Spinal cord (tissue), 10 donors: ENCODE data around the gene DPEP3. TPM values are rescaled to one million over a fixed set of nuclear protein-coding genes. Genes with fewer than 3 reads are reported as not detected.

Experiments used
- DNase-seq, 6 donors: peaks; one replicate each; pipeline versions ENCODE4 v3.0.0 to v3.0.0-alpha.2; 2013 to 2015; ENCODE audit warnings: low spot score in 6 of 6, low read depth in 4 of 6
- H3K27ac ChIP-seq: one replicate; pipeline ENCODE4 v1.5.1; 2013; ENCODE audit warnings: low read depth, low read length, control low read depth
- H3K27me3 ChIP-seq: one replicate; pipeline ENCODE4 v1.6.1; 2013; ENCODE audit warnings: low read length; ENCODE audit not compliant: control insufficient read depth, insufficient read depth
- H3K36me3 ChIP-seq: one replicate; pipeline ENCODE4 v1.6.1; 2013; ENCODE audit warnings: low read length; ENCODE audit not compliant: control insufficient read depth, insufficient read depth
- H3K4me1 ChIP-seq: one replicate; pipeline ENCODE4 v1.6.1; 2013; ENCODE audit warnings: low read length; ENCODE audit not compliant: control insufficient read depth, insufficient read depth
- H3K4me3 ChIP-seq: one replicate; pipeline ENCODE4 v1.5.1; 2013; ENCODE audit warnings: low read depth, low read length, control low read depth
- H3K9me3 ChIP-seq: one replicate; pipeline ENCODE4 v1.6.1; 2013; ENCODE audit warnings: low read length; ENCODE audit not compliant: control insufficient read depth, insufficient read depth
- WGBS: methylation state at CpG from one replicate; pipeline ENCODE4 v1.1.5; 2013; ENCODE audit warnings: missing lambda C conversion rate; ENCODE audit not compliant: insufficient coverage; 5-methylcytosine and 5-hydroxymethylcytosine counted together
- polyA plus RNA-seq, 2 donors: library from polyadenylated mRNA; unstranded; fragments of 120-200 nt; gene quantifications; one replicate each; pipeline ENCODE4 v1.2.1, GENCODE V29; 2013; ENCODE audit not compliant: insufficient read length in 2 of 2
- total RNA-seq, 2 donors: library from RNA; depleted of rRNA in 1 of 2; stranded (reverse); fragments of 120-200 nt in 1 of 2; fragments of >200 nt in 1 of 2; gene quantifications; one replicate each; pipeline versions ENCODE4 v1.2.3 to v1.2.4, GENCODE V29; 2013 to 2014
- donor health status: healthy.

The DPEP3 gene
- total and polyA plus RNA-seq, 4 donors, result 0.11 to 0.22 (median 0.12) TPM; not detected in 1

DNA sequence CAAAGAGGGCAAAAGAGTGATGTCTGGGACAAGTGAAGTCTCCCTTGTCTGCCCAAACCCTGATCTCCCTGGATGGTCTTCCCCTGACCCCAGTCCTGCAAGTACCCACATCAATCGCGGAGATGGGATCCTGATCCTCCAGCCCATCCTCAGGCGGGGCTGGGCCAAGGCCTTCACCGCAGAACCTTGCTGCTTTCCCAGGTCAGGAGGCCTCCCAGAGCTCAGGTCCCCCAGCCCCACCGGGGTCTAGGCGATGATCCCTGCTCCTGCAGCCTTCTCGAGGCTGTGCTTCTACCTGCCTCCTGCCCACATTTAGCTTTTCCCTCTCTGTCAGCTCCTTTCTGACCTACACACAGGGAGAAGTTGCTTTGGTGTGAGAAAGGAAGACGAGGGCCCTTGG lies 18.2 kb downstream of the DPEP3 start:
- H3K36me3 ChIP-seq, result peaks cover 56% of the 10 kb centered on the region
- peaks cover 2% of the 10 kb centered on the region for H3K27me3 ChIP-seq
- no peak overlapping the region for H3K27ac ChIP-seq
- no peak for DNase-seq
- no peak overlapping the region for H3K4me3 ChIP-seq
- WGBS, result 96% methylated on average over 7 of the region's 8 CpGs
- H3K4me1 ChIP-seq, result peaks cover 53% of the 10 kb centered on the region
- H3K9me3 ChIP-seq, result no peaks in the 10 kb centered on the region

DNA sequence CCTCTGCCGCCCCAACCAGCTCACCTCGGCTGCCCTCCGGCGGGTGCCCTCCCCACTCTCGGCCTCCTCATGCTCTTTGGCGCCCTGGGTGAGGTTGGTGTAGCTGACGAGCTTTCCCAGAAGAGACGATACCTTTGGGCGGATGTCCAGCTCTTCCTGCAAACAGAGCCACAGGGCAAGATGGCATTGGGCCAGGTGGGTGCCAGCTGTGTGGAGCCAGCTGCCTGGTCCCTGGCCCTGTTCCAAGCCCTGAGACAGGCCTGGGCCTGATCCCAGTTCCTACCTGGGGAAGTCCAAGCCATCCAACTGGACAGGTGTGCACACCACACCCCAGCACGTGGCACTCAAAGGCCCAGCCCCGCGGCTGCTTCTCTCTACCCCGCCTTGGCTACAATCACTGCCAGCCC lies 18.7 kb downstream of the DPEP3 start:
- peaks cover 47% of the 10 kb centered on the region for H3K4me1 ChIP-seq
- no peak overlapping the region for H3K4me3 ChIP-seq
- H3K9me3 ChIP-seq, result no peaks in the 10 kb centered on the region
- no peaks in the 10 kb centered on the region for H3K27me3 ChIP-seq
- peaks cover 56% of the 10 kb centered on the region for H3K36me3 ChIP-seq
- H3K27ac ChIP-seq, result no peak overlapping the region
- WGBS, result 88% methylated on average over 3 of the region's 13 CpGs
- peak in 1 of 6 donors; percentile 22 for DNase-seq

GRCh38 chr16:67959536-67960329 lies 20.6 kb downstream of the DPEP3 start:
- 86% methylated on average over 9 of the region's 11 CpGs for WGBS
- DNase-seq, result no peak

GRCh38 chr16:67957622-67958021 lies 22.7 kb downstream of the DPEP3 start:
- H3K27me3 ChIP-seq, result no peaks in the 10 kb centered on the region
- H3K4me1 ChIP-seq, result peaks cover 29% of the 10 kb centered on the region
- peaks cover 62% of the 10 kb centered on the region for H3K36me3 ChIP-seq
- no peak overlapping the region for H3K27ac ChIP-seq
- H3K4me3 ChIP-seq, result no peak overlapping the region
- 96% methylated on average over 9 of the region's 9 CpGs for WGBS
- H3K9me3 ChIP-seq, result no peaks in the 10 kb centered on the region
- DNase-seq, result no peak

More at GRCh38 chr16:67959536-67960329, 20.6 kb downstream of the DPEP3 start:
- peaks cover 61% of the 10 kb centered on the region for H3K36me3 ChIP-seq
- no peaks in the 10 kb centered on the region for H3K9me3 ChIP-seq
- H3K4me3 ChIP-seq, result no peak overlapping the region
- no peak overlapping the region for H3K27ac ChIP-seq
- peaks cover 37% of the 10 kb centered on the region for H3K4me1 ChIP-seq
- H3K27me3 ChIP-seq, result no peaks in the 10 kb centered on the region

DNA sequence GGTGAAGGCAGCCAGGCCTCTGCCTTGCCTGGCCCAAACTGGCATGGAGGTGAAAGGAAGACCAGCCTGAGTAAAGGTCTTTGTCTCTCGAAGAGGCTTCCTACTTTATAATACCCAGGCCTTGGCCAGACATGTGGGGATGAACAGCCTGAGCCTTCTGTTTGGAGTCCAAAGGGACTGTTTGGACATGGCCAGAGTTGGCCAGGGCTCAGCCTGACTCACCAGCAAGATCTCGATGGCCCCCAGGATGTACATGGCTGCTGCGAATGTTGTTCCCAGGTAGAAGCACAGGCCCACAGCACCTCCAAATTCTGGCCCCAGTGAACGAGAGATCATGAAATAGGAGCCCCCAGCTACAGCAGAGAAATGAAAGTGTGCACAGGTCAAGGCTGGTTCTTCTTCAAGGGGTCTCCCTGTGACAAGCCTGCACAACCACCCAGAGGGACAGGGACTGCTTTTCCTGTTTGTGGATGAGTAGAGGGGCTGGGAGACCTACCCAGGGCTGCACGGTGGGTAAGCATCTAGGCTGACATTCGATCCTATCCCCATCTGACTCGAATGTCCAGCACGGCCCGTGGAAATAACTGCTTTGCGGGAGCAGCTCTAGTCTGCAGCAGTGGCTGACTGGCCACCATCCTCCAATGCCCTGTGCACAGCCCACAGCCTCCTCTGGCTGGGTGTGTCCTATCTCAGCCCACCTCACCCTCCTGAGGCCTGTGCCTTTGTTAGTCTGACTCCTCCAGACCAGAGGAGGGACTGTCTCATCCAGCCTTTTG lies 25.7 kb downstream of the DPEP3 start:
- no peak overlapping the region for H3K4me3 ChIP-seq
- peaks cover 44% of the 10 kb centered on the region for H3K4me1 ChIP-seq
- no peak overlapping the region for H3K27ac ChIP-seq
- H3K27me3 ChIP-seq, result no peaks in the 10 kb centered on the region
- no peaks in the 10 kb centered on the region for H3K9me3 ChIP-seq
- peaks cover 59% of the 10 kb centered on the region for H3K36me3 ChIP-seq
- WGBS, result 84% methylated on average over 10 of the region's 10 CpGs
- DNase-seq, result no peak

DNA sequence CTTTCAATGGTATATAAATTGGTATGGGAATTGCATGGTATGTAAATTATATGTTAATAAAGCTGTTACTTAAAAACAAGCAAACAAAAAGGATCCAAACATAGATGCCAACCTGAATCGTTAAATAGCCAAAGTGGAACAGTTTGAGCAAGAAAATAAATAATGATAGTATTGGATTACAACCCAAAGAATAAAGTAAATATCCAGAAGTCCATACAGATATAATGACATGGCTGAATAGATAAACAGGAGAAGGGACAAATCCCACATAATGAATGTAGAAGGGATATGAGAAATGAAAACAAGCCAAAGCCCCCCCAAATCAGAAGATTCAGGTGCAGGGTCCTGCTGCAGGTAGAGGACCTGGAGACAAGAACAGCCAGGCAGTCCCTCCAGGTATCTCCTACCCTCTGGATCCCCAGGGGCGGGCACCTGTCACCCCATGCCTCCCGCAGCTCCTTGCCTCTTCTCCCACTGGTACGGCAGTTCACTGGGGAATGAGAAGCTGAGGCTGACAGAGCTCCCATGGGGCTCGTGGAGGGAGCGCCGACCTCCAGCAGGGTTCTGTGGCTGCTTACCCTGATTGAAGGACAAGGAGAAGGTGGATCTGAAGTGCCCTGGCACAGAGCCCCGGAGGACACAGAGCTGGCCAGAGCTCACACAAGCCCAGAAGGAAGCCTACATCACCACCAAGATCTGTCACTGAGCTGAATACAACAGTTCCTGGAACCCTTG lies 26.5 kb downstream of the DPEP3 start:
- 90% methylated on average over 7 of the region's 8 CpGs for WGBS
- no peak for DNase-seq
- Histone ChIP-seq H3K4me1 (peaks cover 45% of the 10 kb centered on the region), H3K27me3 (no peaks in the 10 kb centered on the region), H3K4me3 (no peak overlapping the region), H3K9me3 (no peaks in the 10 kb centered on the region), H3K36me3 (peaks cover 60% of the 10 kb centered on the region), H3K27ac (peak overlapping the region; percentile 6)

DNA sequence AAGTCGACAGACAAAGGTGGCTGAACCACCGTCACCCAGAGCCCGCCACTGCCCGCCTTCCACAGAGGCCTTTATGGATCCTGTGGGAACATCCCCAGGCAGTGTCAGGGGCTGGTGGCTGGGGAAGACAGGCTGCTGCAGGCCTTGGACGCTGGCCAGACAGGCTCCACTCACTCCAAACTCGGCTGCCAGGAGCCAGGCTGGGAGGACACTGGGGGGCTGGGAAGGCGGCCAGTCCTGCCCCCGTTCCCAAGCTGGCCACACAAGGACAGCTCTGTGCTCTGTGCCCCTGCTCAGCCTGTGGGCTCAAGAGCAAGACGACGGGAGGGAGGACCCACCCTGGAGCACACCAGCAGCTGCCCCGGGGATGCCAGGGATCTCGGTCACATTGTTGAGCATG lies 28.8 kb downstream of the DPEP3 start:
- Histone ChIP-seq H3K9me3 (no peaks in the 10 kb centered on the region), H3K4me3 (no peak overlapping the region), H3K36me3 (peaks cover 66% of the 10 kb centered on the region), H3K27ac (peak overlapping the region; percentile 88), H3K27me3 (no peaks in the 10 kb centered on the region), H3K4me1 (peaks cover 62% of the 10 kb centered on the region)
- 29% methylated on average over 12 of the region's 12 CpGs for WGBS
- peak in 3 of 6 donors; percentile 82 to 94 (median 89) for DNase-seq

- DNase-seq, result no peak
- Histone ChIP-seq H3K4me3 (no peak overlapping the region), H3K9me3 (no peaks in the 10 kb centered on the region), H3K27me3 (no peaks in the 10 kb centered on the region), H3K4me1 (peaks cover 73% of the 10 kb centered on the region), H3K36me3 (peaks cover 77% of the 10 kb centered on the region), H3K27ac (no peak overlapping the region)
- WGBS, result 88% methylated on average over 13 of the region's 16 CpGs
Measured at GRCh38 chr16:67950335-67950843, 29.9 kb downstream of the DPEP3 start.

DNA sequence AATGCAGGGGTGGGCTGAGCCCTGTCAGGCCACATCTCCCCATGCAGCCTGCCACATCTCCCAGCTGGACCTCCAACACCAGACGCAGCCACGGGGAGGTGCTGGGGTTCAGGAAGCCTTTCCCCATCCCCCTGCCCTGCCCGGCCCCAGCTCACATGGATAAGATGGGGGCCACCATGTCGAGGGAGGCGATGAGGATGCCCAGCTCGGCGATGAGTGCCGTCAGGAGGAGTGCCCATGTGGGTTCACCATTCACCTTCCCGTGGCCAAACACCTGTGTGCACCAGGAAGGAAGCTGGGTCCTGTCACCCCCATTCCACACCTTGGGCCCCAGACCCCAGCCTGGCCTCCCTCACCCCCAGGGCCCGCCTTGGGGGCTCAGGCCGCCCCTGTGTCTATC lies 30.7 kb downstream of the DPEP3 start:
- Histone ChIP-seq H3K9me3 (no peaks in the 10 kb centered on the region), H3K4me3 (no peak overlapping the region), H3K27me3 (no peaks in the 10 kb centered on the region), H3K27ac (no peak overlapping the region), H3K4me1 (peaks cover 79% of the 10 kb centered on the region), H3K36me3 (peaks cover 79% of the 10 kb centered on the region)
- WGBS, result 95% methylated on average over 11 of the region's 11 CpGs
- no peak for DNase-seq
